A204.1 (cell line): ENCODE measurements around the gene ZC3HAV1.

Experiments used
- FAIRE-seq: peaks from 2 replicates; lab custom pipeline; 2012; peaks lifted over from hg19 to GRCh38; lab: Jason Lieb, UNC

Gene ZC3HAV1

GRCh38 chr7:139016931-139017511 is 92.5 kb downstream of the ZC3HAV1 start:
- FAIRE-seq = peak; percentile 91

- FAIRE-seq = no peak
These were observed 98.1 kb downstream of the ZC3HAV1 start for GRCh38 chr7:139011373-139011772.

GRCh38 chr7:139004321-139005090 is 105.0 kb downstream of the ZC3HAV1 start:
- no peak for FAIRE-seq

- FAIRE-seq = no peak
These were observed 110.1 kb downstream of the ZC3HAV1 start for GRCh38 chr7:138999414-138999813.
